ENCODE data around the gene FBXO10. TPM values are rescaled to one million over a fixed set of nuclear protein-coding genes. Genes with fewer than 3 reads are reported as not detected.

The FBXO10 gene
- total RNA-seq, 1 experiment from 2014 or later: 5.3 TPM

DNA sequence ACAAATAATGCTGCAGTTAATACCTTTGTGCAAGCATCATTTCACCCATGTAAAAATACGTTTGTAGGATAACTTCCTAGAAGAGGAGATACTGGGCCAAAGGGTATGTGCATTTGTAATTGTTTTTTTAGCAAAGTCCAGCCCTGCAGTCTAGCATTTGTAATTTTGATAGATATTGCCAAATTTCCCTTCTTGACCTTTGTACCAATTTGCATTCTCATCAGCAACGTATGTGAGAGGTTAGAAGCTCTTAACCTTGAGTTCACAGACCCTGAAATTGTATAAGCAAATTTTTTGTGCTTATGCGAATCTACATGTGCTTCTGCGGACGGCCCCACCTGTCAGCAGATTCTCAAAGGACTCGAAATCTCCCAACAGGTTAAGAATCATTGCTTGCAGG is 34.8 kb upstream of the FBXO10 start (continued):
- TF ChIP-seq, protein P1, sequence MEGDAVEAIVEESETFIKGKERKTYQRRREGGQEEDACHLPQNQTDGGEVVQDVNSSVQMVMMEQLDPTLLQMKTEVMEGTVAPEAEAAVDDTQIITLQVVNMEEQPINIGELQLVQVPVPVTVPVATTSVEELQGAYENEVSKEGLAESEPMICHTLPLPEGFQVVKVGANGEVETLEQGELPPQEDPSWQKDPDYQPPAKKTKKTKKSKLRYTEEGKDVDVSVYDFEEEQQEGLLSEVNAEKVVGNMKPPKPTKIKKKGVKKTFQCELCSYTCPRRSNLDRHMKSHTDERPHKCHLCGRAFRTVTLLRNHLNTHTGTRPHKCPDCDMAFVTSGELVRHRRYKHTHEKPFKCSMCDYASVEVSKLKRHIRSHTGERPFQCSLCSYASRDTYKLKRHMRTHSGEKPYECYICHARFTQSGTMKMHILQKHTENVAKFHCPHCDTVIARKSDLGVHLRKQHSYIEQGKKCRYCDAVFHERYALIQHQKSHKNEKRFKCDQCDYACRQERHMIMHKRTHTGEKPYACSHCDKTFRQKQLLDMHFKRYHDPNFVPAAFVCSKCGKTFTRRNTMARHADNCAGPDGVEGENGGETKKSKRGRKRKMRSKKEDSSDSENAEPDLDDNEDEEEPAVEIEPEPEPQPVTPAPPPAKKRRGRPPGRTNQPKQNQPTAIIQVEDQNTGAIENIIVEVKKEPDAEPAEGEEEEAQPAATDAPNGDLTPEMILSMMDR (IDR thresholded peaks at IDR 0.05 in 2 of 3, conservative IDR thresholded peaks at IDR 0.05 in 1 of 3; ENCODE audit: borderline replicate concordance in 1 of 3, insufficient read depth in 1 of 3, low read depth in 2 of 3, low read length in 2 of 3): no peak
- TF ChIP-seq TCF7L2 (IDR thresholded peaks at IDR 0.05; ENCODE audit: borderline replicate concordance, extremely low read depth, insufficient read depth, insufficient read length) (no peak), JUND (IDR thresholded peaks at IDR 0.05) (no peak), ELF1 (IDR thresholded peaks at IDR 0.05; ENCODE audit: borderline replicate concordance, low read depth) (no peak), FOSL1 (IDR thresholded peaks at IDR 0.05; ENCODE audit: low read depth) (no peak), POLR2AphosphoS5 (IDR thresholded peaks at IDR 0.05; ENCODE audit: low read depth, low read length) (no peak), CEBPB (IDR thresholded peaks at IDR 0.05; ENCODE audit: low read depth) (no peak)
- TF ChIP-seq, protein P2, sequence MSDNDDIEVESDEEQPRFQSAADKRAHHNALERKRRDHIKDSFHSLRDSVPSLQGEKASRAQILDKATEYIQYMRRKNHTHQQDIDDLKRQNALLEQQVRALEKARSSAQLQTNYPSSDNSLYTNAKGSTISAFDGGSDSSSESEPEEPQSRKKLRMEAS (IDR thresholded peaks at IDR 0.05): no peak

DNA sequence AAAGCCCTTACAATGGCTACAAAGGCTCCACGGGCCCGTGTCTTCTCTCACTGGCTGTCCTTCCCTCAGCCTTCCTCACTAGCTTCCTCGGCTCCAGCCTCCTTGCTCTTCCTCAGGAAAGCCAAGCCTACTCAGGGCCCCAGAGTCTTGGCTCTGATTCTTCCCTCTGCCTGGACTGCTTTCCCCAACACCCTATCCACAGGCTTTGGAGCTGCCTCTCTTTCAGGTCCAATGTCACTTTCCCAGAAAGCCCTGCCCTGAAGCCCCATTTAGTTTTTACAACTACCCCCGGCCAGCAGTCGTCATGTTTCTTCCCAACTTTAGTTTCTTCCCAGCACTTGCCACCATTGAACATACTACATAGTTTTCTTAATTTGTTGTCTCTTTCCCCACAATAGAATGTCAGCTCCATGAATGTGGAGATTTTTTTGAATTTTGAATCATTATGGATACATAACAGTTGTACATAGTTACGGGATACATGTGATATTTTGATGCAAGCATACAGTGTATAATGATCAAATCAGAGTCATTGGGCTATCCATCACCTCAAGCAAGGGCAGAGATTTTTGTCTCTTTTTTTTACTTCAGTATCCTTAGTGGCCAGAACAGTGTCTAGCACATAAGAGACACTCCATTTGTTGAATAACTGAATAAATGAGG is 33.7 kb upstream of the FBXO10 start:
- no peaks in the 10 kb centered on the region for H3K4me1 ChIP-seq (ENCODE audit: control insufficient read depth in 1 of 2, insufficient read depth in 2 of 2, low read length in 2 of 2)
- no peaks in the 10 kb centered on the region for H4K20me1 ChIP-seq (ENCODE audit: insufficient read depth)
- H3K27ac ChIP-seq (ENCODE audit: low read depth, low read length): no peak overlapping the region
- TF ChIP-seq, protein P3, sequence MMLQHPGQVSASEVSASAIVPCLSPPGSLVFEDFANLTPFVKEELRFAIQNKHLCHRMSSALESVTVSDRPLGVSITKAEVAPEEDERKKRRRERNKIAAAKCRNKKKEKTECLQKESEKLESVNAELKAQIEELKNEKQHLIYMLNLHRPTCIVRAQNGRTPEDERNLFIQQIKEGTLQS (IDR thresholded peaks at IDR 0.05): no peak
- TF ChIP-seq TCF7L2 (IDR thresholded peaks at IDR 0.05; ENCODE audit: borderline replicate concordance, extremely low read depth, insufficient read depth, insufficient read length) (no peak), ZFX (IDR thresholded peaks at IDR 0.05) (no peak), JUND (IDR thresholded peaks at IDR 0.05) (no peak), SRF (IDR thresholded peaks at IDR 0.05; ENCODE audit: low read depth) (no peak), ELF1 (IDR thresholded peaks at IDR 0.05; ENCODE audit: borderline replicate concordance, low read depth) (no peak)
- H2AFZ ChIP-seq (ENCODE audit: low read depth, low read length, poor library complexity, severe bottlenecking): no peak overlapping the region
- ATAC-seq (no peak), DNase-seq (ENCODE audit: low read depth, low spot score) (no peak)
- H3K9ac ChIP-seq (ENCODE audit: low read length): no peak overlapping the region
- POLR2A ChIA-PET: no interaction called here
- no peaks in the 10 kb centered on the region for H3K9me3 ChIP-seq (ENCODE audit: control insufficient read depth in 1 of 2, insufficient read depth in 1 of 2, low read depth in 1 of 2, low read length in 2 of 2)
- no peaks in the 10 kb centered on the region for H3K36me3 ChIP-seq (ENCODE audit: control insufficient read depth in 1 of 2, insufficient read depth in 2 of 2, low read length in 2 of 2)
- BruUV-seq (replicated peaks): no TSS peak
- RAD21 ChIA-PET (ENCODE audit: low non-redundant PET in 1 of 2, low total read pairs in 2 of 2, uncharacterized antibody in 2 of 2, unreplicated experiment in 2 of 2): no interaction called here
- no peak overlapping the region for H3K4me2 ChIP-seq (ENCODE audit: low read length)
- CTCF ChIA-PET: no interaction called here
- no peaks in the 10 kb centered on the region; the same call in 1 of the 2 replicates for H3K9me2 ChIP-seq (ENCODE audit: insufficient read depth)
- H3K27me3 ChIP-seq (ENCODE audit: insufficient read depth, low read length): peaks cover 20% of the 10 kb centered on the region; the same call in 1 of the 2 replicates
- intact Hi-C loops (cut with micrococcal nuclease): no loop called here
- no peaks in the 10 kb centered on the region for H3K79me2 ChIP-seq (ENCODE audit: insufficient read depth, low read length)
- no peak overlapping the region for H3K4me3 ChIP-seq (replicated peaks in 1 of 2; ENCODE audit: low read depth in 1 of 2, low read length in 2 of 2)
